PFSK-1 (cell line): ENCODE results near the gene ZNF277.

ENCODE experiments used
- FOXP2 ChIP-seq: optimal IDR thresholded peaks from 2 replicates; pipeline ENCODE3; 2011; ENCODE audit warnings: borderline replicate concordance, control low read depth, inconsistent platforms; ENCODE audit not compliant: insufficient read depth; ENCODE audit errors: extremely low read length, extremely low read depth
- POLR2AphosphoS5 ChIP-seq: IDR thresholded peaks from 2 replicates; pipeline ENCODE4 v1.6.1; 2012; ENCODE audit warnings: low read depth, mild to moderate bottlenecking, control low read depth, low read length, moderate library complexity
- SIN3A ChIP-seq: IDR thresholded peaks from 2 replicates; pipeline ENCODE4 v1.6.1; 2012; ENCODE audit warnings: mild to moderate bottlenecking, low read length, moderate library complexity, borderline replicate concordance; ENCODE audit not compliant: insufficient read depth
- TAF1 ChIP-seq: IDR thresholded peaks from 2 replicates; pipeline ENCODE4 v1.6.1; 2012; ENCODE audit warnings: low read length, control low read depth, borderline replicate concordance; ENCODE audit not compliant: insufficient read depth
- TF ChIP-seq, protein P1 (sequence below), 2 experiments: IDR thresholded peaks; 2 replicates each; pipeline versions ENCODE4 v1.6.1 to v1.8.0; 2011 to 2012; ENCODE audit warnings: low read depth in 2 of 2, low read length in 2 of 2, control low read depth in 1 of 2, inconsistent platforms in 1 of 2, mild to moderate bottlenecking in 1 of 2, moderate library complexity in 1 of 2; ENCODE audit not compliant: insufficient read depth in 1 of 2

ZNF277 gene

DNA sequence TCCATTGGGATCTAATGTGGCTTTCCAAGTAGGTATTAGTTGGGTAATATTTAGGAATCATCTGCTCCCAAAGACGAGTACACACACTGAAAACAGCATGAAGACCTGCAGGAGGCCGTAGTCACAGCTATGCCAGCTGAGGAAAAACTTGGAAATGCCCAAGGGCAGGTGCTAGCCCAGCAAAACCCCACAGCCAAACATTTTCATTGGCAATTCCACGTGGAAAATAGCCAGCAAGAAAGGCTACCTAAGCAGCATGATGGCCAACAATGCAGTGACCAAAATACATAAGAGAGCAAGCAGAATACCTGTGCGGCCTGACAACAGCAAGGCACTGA, 33.0 kb upstream of the ZNF277 start:
- TF ChIP-seq, protein P1, sequence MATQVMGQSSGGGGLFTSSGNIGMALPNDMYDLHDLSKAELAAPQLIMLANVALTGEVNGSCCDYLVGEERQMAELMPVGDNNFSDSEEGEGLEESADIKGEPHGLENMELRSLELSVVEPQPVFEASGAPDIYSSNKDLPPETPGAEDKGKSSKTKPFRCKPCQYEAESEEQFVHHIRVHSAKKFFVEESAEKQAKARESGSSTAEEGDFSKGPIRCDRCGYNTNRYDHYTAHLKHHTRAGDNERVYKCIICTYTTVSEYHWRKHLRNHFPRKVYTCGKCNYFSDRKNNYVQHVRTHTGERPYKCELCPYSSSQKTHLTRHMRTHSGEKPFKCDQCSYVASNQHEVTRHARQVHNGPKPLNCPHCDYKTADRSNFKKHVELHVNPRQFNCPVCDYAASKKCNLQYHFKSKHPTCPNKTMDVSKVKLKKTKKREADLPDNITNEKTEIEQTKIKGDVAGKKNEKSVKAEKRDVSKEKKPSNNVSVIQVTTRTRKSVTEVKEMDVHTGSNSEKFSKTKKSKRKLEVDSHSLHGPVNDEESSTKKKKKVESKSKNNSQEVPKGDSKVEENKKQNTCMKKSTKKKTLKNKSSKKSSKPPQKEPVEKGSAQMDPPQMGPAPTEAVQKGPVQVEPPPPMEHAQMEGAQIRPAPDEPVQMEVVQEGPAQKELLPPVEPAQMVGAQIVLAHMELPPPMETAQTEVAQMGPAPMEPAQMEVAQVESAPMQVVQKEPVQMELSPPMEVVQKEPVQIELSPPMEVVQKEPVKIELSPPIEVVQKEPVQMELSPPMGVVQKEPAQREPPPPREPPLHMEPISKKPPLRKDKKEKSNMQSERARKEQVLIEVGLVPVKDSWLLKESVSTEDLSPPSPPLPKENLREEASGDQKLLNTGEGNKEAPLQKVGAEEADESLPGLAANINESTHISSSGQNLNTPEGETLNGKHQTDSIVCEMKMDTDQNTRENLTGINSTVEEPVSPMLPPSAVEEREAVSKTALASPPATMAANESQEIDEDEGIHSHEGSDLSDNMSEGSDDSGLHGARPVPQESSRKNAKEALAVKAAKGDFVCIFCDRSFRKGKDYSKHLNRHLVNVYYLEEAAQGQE (IDR thresholded peaks at IDR 0.05; ENCODE audit: insufficient read depth in 1 of 2, low read depth in 2 of 2, low read length in 2 of 2): no peak
- TF ChIP-seq SIN3A: no peak
- no peak for TF ChIP-seq TAF1
- no peak for TF ChIP-seq FOXP2
- TF ChIP-seq POLR2AphosphoS5: no peak

DNA sequence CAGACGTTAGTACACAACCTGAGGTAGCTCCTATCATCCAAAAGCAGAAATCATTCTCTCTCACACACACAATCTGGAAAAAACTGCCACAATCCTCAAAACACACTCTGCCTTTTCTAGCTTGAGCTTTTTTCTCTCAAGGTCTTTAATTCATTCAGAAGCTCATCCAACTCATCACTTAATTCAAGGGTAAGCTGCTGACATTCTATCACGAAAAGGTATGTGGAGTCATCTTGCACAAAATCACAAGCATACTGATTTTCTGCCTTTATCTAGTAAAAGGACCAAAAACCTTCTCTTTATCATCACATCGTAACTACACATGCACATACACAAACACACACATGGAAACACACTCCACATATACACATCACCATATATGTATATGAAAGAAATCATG, 32.3 kb upstream of the ZNF277 start:
- TF ChIP-seq POLR2AphosphoS5: no peak
- TF ChIP-seq, protein P1 (IDR thresholded peaks at IDR 0.05; ENCODE audit: insufficient read depth in 1 of 2, low read depth in 2 of 2, low read length in 2 of 2): no peak

DNA sequence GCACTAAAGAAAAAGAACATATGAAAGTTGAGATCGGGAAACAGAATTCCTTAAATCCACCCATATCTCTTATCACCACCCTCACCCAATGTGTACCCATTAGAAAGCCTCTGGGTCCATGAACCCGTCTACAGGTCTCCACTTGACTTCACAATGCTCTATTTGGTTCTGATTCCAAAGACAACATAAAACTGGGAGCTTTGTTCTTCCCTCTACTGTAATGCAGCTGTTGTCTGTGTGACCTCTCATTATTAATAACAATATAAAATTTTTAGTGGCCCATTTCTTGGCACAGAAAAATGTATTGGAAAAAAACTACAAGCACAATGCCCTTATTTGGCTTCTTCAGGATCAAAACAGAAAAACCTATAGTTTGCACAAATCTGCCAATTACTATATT, 30.3 kb upstream of the ZNF277 start:
- no peak for TF ChIP-seq POLR2AphosphoS5
- no peak for TF ChIP-seq FOXP2
- no peak for TF ChIP-seq SIN3A
- no peak for TF ChIP-seq TAF1
- TF ChIP-seq, protein P1 (IDR thresholded peaks at IDR 0.05; ENCODE audit: insufficient read depth in 1 of 2, low read depth in 2 of 2, low read length in 2 of 2): no peak

DNA sequence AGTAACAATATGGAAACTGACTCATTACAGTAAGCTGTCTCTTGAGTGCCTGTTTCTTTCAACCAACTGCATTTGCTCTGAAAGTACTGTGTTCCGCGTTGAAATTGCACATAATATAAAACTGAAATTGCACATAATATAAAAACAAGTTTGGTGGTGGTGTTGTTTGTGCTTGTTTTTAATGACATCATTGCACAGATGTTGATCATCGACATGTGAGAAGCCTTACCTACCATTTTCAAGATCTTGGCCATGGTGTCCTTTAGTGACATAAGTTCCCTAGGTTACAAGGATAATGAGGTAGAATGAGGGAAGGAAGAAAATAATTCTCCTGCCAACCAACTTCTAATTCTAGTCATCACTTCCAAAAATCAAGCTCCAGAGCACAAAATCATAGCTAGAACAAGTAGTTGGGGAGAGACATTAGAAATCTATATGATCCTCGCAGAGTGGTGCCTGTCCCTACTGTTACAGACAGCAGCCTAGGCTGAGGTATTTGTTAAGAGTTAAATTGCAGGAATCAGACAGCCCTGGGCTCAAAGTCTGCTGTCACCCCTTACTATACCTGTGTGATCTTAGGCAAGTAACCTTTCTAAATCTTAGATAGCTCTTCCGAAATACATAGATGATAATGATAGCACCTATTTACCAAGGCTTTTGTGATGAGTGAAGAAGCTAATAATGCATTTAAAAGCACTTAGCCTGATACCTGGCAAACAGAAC, 29.6 kb upstream of the ZNF277 start:
- TF ChIP-seq POLR2AphosphoS5 (no peak), SIN3A (no peak), FOXP2 (no peak)
- TF ChIP-seq, protein P1 (IDR thresholded peaks at IDR 0.05; ENCODE audit: insufficient read depth in 1 of 2, low read depth in 2 of 2, low read length in 2 of 2): no peak

DNA sequence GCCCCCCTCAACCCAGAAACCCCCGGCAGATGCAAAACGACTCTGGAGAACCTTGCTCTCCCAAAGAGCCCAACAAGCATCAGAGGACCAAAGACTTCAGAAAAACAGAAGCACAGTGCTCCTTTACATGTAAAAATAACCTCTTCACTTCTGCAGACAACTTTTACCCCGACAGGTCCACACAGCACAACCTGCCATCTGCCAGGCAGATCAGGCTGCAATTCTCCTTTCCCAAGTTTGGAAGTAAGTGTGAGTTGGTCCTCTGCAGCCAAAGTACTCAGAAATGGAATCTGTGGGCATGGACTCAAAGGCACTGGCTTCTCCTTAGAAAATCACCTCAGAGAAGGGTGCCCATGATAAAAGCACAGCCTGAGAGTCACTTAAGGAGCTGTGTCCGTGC, 26.3 kb upstream of the ZNF277 start:
- TF ChIP-seq SIN3A (no peak), POLR2AphosphoS5 (no peak), FOXP2 (no peak), TAF1 (no peak)
- TF ChIP-seq, protein P1 (IDR thresholded peaks at IDR 0.05; ENCODE audit: insufficient read depth in 1 of 2, low read depth in 2 of 2, low read length in 2 of 2): no peak
